Measurements from ENCODE around the gene RBCK1.

Gene RBCK1

GRCh38 chr20:414161-414560 is 6.1 kb downstream of the RBCK1 start:
- Histone ChIP-seq H3K9ac (no peak overlapping the region), H3K4me1 (peaks cover 6% of the 10 kb centered on the region)

DNA sequence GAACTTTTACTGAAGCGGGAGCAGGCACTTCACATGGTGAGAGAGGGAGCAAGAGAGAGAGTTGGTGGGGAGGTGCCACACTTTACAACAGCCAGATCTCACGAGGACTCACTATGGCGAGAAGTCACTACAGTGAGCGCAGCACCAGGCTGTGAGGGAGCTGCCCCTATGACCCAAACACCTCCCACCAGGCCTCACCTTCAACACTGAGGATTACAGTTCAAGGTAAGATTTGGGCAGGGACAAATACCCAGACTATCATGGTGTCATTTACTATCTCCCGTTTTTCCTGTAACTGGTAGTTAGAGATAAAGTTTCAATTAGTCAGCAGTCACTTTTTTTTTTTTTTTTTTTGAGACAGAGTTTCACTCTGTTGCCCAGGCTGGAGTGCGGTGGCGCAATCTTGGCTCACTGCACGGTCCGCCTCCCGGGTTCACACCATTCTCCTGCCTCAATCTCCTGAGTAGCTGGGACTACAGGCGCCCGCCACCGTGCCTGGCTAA is 7.8 kb downstream of the RBCK1 start:
- TF ChIP-seq, protein P1, sequence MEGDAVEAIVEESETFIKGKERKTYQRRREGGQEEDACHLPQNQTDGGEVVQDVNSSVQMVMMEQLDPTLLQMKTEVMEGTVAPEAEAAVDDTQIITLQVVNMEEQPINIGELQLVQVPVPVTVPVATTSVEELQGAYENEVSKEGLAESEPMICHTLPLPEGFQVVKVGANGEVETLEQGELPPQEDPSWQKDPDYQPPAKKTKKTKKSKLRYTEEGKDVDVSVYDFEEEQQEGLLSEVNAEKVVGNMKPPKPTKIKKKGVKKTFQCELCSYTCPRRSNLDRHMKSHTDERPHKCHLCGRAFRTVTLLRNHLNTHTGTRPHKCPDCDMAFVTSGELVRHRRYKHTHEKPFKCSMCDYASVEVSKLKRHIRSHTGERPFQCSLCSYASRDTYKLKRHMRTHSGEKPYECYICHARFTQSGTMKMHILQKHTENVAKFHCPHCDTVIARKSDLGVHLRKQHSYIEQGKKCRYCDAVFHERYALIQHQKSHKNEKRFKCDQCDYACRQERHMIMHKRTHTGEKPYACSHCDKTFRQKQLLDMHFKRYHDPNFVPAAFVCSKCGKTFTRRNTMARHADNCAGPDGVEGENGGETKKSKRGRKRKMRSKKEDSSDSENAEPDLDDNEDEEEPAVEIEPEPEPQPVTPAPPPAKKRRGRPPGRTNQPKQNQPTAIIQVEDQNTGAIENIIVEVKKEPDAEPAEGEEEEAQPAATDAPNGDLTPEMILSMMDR (IDR thresholded peaks at IDR 0.05), result no peak
- Histone ChIP-seq H3K4me3 (ENCODE audit: low read depth, low read length) (no peak overlapping the region), H3K9ac (no peak overlapping the region), H3K36me3 (ENCODE audit: control insufficient read depth, insufficient read depth, low read length) (no peaks in the 10 kb centered on the region), H3K27me3 (ENCODE audit: control insufficient read depth, insufficient read depth, low read length) (no peaks in the 10 kb centered on the region), H3K9me3 (ENCODE audit: control insufficient read depth, low read length) (no peaks in the 10 kb centered on the region), H3K4me2 (ENCODE audit: low read length) (peak overlapping the region; percentile 45), H2AFZ (no peak overlapping the region), H3K27ac (no peak overlapping the region), H3K4me1 (no peaks in the 10 kb centered on the region), H3K79me2 (peaks cover 10% of the 10 kb centered on the region)

More at GRCh38 chr20:414161-414560, 6.1 kb downstream of the RBCK1 start:
- Histone ChIP-seq H3K4me2 (ENCODE audit: low read length) (no peak overlapping the region), H3K27me3 (ENCODE audit: control insufficient read depth, insufficient read depth, low read length) (no peaks in the 10 kb centered on the region), H3K36me3 (ENCODE audit: control insufficient read depth, insufficient read depth, low read length) (no peaks in the 10 kb centered on the region), H3K79me2 (peaks cover 19% of the 10 kb centered on the region), H3K4me3 (ENCODE audit: low read depth, low read length) (no peak overlapping the region), H3K9me3 (ENCODE audit: control insufficient read depth, low read length) (no peaks in the 10 kb centered on the region), H2AFZ (no peak overlapping the region), H3K27ac (no peak overlapping the region)
- TF ChIP-seq, protein P1 (IDR thresholded peaks at IDR 0.05), result no peak

- TF ChIP-seq, protein P1 (IDR thresholded peaks at IDR 0.05), result no peak
- H3K9ac ChIP-seq, result no peak overlapping the region
- H3K4me2 ChIP-seq (ENCODE audit: low read length), result no peak overlapping the region
- peaks cover 5% of the 10 kb centered on the region for H3K79me2 ChIP-seq
- no peak overlapping the region for H3K27ac ChIP-seq
- no peaks in the 10 kb centered on the region for H3K27me3 ChIP-seq (ENCODE audit: control insufficient read depth, insufficient read depth, low read length)
- H3K4me1 ChIP-seq, result no peaks in the 10 kb centered on the region
- H3K36me3 ChIP-seq (ENCODE audit: control insufficient read depth, insufficient read depth, low read length), result no peaks in the 10 kb centered on the region
- H3K9me3 ChIP-seq (ENCODE audit: control insufficient read depth, low read length), result no peaks in the 10 kb centered on the region
- H3K4me3 ChIP-seq (ENCODE audit: low read depth, low read length), result no peak overlapping the region
- H2AFZ ChIP-seq, result no peak overlapping the region
These were observed 9.1 kb downstream of the RBCK1 start for GRCh38 chr20:416950-417800.

DNA sequence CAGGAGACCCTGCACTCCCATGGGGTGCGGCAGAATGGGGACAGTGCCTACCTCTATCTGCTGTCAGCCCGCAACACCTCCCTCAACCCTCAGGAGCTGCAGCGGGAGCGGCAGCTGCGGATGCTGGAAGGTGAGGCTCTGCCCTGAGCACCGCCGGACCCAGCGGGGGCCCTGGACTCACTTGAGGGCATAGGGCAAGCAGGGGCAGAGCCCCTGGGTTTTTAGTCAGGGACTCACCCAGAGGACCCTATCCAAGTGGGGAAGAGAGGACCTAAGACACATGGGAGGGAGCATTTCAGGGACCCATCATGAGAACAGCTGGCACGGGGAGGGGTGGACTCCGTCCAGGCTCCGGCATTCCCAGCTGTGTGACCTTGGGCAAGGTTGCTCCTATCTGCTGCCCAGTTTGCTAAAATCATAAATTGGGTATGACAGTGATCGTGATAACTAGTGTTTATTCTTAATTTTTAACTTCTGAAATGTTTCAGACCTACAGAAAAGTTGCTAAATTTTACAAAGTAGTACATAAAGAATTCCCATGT is 9.8 kb downstream of the RBCK1 start:
- H3K36me3 ChIP-seq (ENCODE audit: control insufficient read depth, insufficient read depth, low read length), result no peaks in the 10 kb centered on the region
- TF ChIP-seq, protein P1 (IDR thresholded peaks at IDR 0.05), result no peak

More for the DNA sequence above, 9.8 kb downstream of the RBCK1 start:
- no peaks in the 10 kb centered on the region for H3K27me3 ChIP-seq (ENCODE audit: control insufficient read depth, insufficient read depth, low read length)
- H3K4me1 ChIP-seq, result no peaks in the 10 kb centered on the region
- peaks cover 2% of the 10 kb centered on the region for H3K79me2 ChIP-seq
- H3K9ac ChIP-seq, result no peak overlapping the region
- H3K4me3 ChIP-seq (ENCODE audit: low read depth, low read length), result no peak overlapping the region
- H2AFZ ChIP-seq, result no peak overlapping the region
- H3K27ac ChIP-seq, result no peak overlapping the region
- H3K9me3 ChIP-seq (ENCODE audit: control insufficient read depth, low read length), result no peaks in the 10 kb centered on the region
- H3K4me2 ChIP-seq (ENCODE audit: low read length), result no peak overlapping the region

All from parathyroid adenoma (tissue), 2 donors.